Activated T-cell treated with anti-CD3 and anti-CD28 coated beads, Interleukin-2, amount 50 U/mL, for 48 hours (primary cell): ENCODE measurements around the gene ARHGAP6.

Experiments
- DNase-seq, 2 experiments: peaks; one replicate each; pipeline ENCODE4 v3.0.0-alpha.2; 2020

Gene ARHGAP6

GRCh38 chrX:11205796-11206195 lies 459.9 kb downstream of the ARHGAP6 start:
- DNase-seq: no peak

- DNase-seq: no peak
These were observed 468.0 kb downstream of the ARHGAP6 start for GRCh38 chrX:11197671-11198070.

GRCh38 chrX:11196476-11196875 lies 469.2 kb downstream of the ARHGAP6 start:
- DNase-seq: no peak

GRCh38 chrX:11193035-11193469 lies 472.7 kb downstream of the ARHGAP6 start:
- DNase-seq: no peak

- DNase-seq: no peak
These were observed 474.8 kb downstream of the ARHGAP6 start for GRCh38 chrX:11190745-11191510.

GRCh38 chrX:11189097-11189496 lies 476.6 kb downstream of the ARHGAP6 start:
- no peak for DNase-seq

- peak in 1 of 2 experiments; percentile 18 for DNase-seq
These were observed 477.1 kb downstream of the ARHGAP6 start for GRCh38 chrX:11188664-11189063.

GRCh38 chrX:11187001-11187400 lies 478.7 kb downstream of the ARHGAP6 start:
- no peak for DNase-seq

- DNase-seq: no peak
These were observed 479.9 kb downstream of the ARHGAP6 start for GRCh38 chrX:11185861-11186260.

GRCh38 chrX:11180571-11180970 lies 485.1 kb downstream of the ARHGAP6 start:
- DNase-seq: no peak

- DNase-seq: no peak
These were observed 493.3 kb downstream of the ARHGAP6 start for GRCh38 chrX:11172415-11172814.

- DNase-seq: no peak
These were observed 493.8 kb downstream of the ARHGAP6 start for GRCh38 chrX:11171956-11172355.

- no peak for DNase-seq
These were observed 501.3 kb downstream of the ARHGAP6 start for GRCh38 chrX:11164433-11164832.

GRCh38 chrX:11159149-11159548 lies 506.6 kb downstream of the ARHGAP6 start:
- no peak for DNase-seq

GRCh38 chrX:11151799-11152559 lies 513.7 kb downstream of the ARHGAP6 start:
- DNase-seq: no peak

GRCh38 chrX:11148401-11148800 lies 517.3 kb downstream of the ARHGAP6 start:
- DNase-seq: no peak

GRCh38 chrX:11146411-11146810 lies 519.3 kb downstream of the ARHGAP6 start:
- no peak for DNase-seq

GRCh38 chrX:11143931-11144678 lies 521.6 kb downstream of the ARHGAP6 start:
- DNase-seq: peak; percentile 49

GRCh38 chrX:11138498-11139390 lies 527.0 kb downstream of the ARHGAP6 start:
- DNase-seq: no peak

GRCh38 chrX:11137543-11138139 lies 528.1 kb downstream of the ARHGAP6 start:
- DNase-seq: no peak

- DNase-seq: no peak
These were observed 530.0 kb downstream of the ARHGAP6 start for GRCh38 chrX:11135564-11136185.
